H4 (cell line): ENCODE data around the gene CDH13. TPM values are rescaled to one million over a fixed set of nuclear protein-coding genes. Genes with fewer than 3 reads are reported as not detected.

Experiments used
- DNase-seq: peaks from one replicate; pipeline ENCODE4 v3.0.0-alpha.2; 2015; ENCODE audit warnings: low spot score
- total RNA-seq: library from RNA; depleted of rRNA; stranded (reverse); fragments of >200 nt; shearing (Covaris generic); gene quantifications from 2 replicates; pipeline ENCODE4 v1.2.3, GENCODE V29; 2014

The CDH13 gene
- total RNA-seq, 1 experiment from 2014 or later = not detected

GRCh38 chr16:82628088-82628423, 1.3 kb downstream of the CDH13 start:
- no peak for DNase-seq

GRCh38 chr16:82628711-82629110, 1.9 kb downstream of the CDH13 start:
- no peak for DNase-seq

- DNase-seq = peak; percentile 15
Measured at GRCh38 chr16:82629441-82630027, 2.8 kb downstream of the CDH13 start.

GRCh38 chr16:82630219-82630618, 3.5 kb downstream of the CDH13 start:
- no peak for DNase-seq

- no peak for DNase-seq
Measured at GRCh38 chr16:82630688-82631087, 3.9 kb downstream of the CDH13 start.

GRCh38 chr16:82631701-82632685, 5.2 kb downstream of the CDH13 start:
- peak; percentile 26 for DNase-seq

- DNase-seq = no peak
Measured at GRCh38 chr16:82633964-82634600, 7.3 kb downstream of the CDH13 start.

GRCh38 chr16:82634955-82635610, 8.3 kb downstream of the CDH13 start:
- no peak for DNase-seq

- no peak for DNase-seq
Measured at GRCh38 chr16:82636485-82636884, 9.7 kb downstream of the CDH13 start.

- DNase-seq = no peak
Measured at GRCh38 chr16:82636958-82637357, 10.2 kb downstream of the CDH13 start.

- peak; percentile 35 for DNase-seq
Measured at GRCh38 chr16:82638095-82638798, 11.5 kb downstream of the CDH13 start.

GRCh38 chr16:82639263-82639662, 12.5 kb downstream of the CDH13 start:
- DNase-seq = no peak

- DNase-seq = peak; percentile 61
Measured at GRCh38 chr16:82639666-82640336, 13.0 kb downstream of the CDH13 start.

GRCh38 chr16:82641336-82641984, 14.7 kb downstream of the CDH13 start:
- DNase-seq = peak; percentile 39

GRCh38 chr16:82643136-82643535, 16.4 kb downstream of the CDH13 start:
- no peak for DNase-seq

GRCh38 chr16:82643936-82644630, 17.3 kb downstream of the CDH13 start:
- no peak for DNase-seq

- no peak for DNase-seq
Measured at GRCh38 chr16:82646504-82646903, 19.7 kb downstream of the CDH13 start.

GRCh38 chr16:82649766-82650165, 23.0 kb downstream of the CDH13 start:
- no peak for DNase-seq

- no peak for DNase-seq
Measured at GRCh38 chr16:82650804-82651203, 24.0 kb downstream of the CDH13 start.
